ENCODE data around the gene TAP1.

GRCh38 chr6:32855467-32856174, 2.1 kb upstream of the TAP1 start:
- TF ChIP-seq, protein P1, sequence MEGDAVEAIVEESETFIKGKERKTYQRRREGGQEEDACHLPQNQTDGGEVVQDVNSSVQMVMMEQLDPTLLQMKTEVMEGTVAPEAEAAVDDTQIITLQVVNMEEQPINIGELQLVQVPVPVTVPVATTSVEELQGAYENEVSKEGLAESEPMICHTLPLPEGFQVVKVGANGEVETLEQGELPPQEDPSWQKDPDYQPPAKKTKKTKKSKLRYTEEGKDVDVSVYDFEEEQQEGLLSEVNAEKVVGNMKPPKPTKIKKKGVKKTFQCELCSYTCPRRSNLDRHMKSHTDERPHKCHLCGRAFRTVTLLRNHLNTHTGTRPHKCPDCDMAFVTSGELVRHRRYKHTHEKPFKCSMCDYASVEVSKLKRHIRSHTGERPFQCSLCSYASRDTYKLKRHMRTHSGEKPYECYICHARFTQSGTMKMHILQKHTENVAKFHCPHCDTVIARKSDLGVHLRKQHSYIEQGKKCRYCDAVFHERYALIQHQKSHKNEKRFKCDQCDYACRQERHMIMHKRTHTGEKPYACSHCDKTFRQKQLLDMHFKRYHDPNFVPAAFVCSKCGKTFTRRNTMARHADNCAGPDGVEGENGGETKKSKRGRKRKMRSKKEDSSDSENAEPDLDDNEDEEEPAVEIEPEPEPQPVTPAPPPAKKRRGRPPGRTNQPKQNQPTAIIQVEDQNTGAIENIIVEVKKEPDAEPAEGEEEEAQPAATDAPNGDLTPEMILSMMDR (conservative IDR thresholded peaks at IDR 0.05; ENCODE audit: low read depth, low read length) = no peak
- no peak for TF ChIP-seq MAFK (IDR thresholded peaks at IDR 0.05; ENCODE audit: low read depth, low read length)
- no peak for TF ChIP-seq POLR2A (IDR thresholded peaks at IDR 0.05; ENCODE audit: low read depth, low read length)
- TF ChIP-seq RCOR1 (IDR thresholded peaks at IDR 0.05; ENCODE audit: insufficient replicate concordance, low read length) = no peak
- TF ChIP-seq RFX5 (IDR thresholded peaks at IDR 0.05; ENCODE audit: low read depth, low read length) = no peak
- TF ChIP-seq ELK1 (IDR thresholded peaks at IDR 0.05; ENCODE audit: borderline replicate concordance, low read depth, low read length) = no peak
- TF ChIP-seq SMC3 (IDR thresholded peaks at IDR 0.05; ENCODE audit: low read depth, low read length) = no peak
